ENCODE measurements around the gene C19orf73. TPM values are rescaled to one million over a fixed set of nuclear protein-coding genes. Genes with fewer than 3 reads are reported as not detected.
A peak's percentile ranks its signal among the peaks of the same experiment; 100 is the strongest.

Gene C19orf73
- total RNA-seq, 1 donor from 2014 or later = 0.94 TPM

- TF ChIP-seq, protein P1, sequence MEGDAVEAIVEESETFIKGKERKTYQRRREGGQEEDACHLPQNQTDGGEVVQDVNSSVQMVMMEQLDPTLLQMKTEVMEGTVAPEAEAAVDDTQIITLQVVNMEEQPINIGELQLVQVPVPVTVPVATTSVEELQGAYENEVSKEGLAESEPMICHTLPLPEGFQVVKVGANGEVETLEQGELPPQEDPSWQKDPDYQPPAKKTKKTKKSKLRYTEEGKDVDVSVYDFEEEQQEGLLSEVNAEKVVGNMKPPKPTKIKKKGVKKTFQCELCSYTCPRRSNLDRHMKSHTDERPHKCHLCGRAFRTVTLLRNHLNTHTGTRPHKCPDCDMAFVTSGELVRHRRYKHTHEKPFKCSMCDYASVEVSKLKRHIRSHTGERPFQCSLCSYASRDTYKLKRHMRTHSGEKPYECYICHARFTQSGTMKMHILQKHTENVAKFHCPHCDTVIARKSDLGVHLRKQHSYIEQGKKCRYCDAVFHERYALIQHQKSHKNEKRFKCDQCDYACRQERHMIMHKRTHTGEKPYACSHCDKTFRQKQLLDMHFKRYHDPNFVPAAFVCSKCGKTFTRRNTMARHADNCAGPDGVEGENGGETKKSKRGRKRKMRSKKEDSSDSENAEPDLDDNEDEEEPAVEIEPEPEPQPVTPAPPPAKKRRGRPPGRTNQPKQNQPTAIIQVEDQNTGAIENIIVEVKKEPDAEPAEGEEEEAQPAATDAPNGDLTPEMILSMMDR (IDR thresholded peaks at IDR 0.05; ENCODE audit: unreplicated experiment) = no peak
- Mint-ChIP-seq H3K4me3 (peak overlapping the region; percentile 43), H3K4me1 (peaks cover 23% of the 10 kb centered on the region), H3K27me3 (ENCODE audit: low read depth) (peaks cover 49% of the 10 kb centered on the region), H3K9me3 (peaks cover 4% of the 10 kb centered on the region), H3K27ac (no peak overlapping the region), H3K36me3 (peaks cover 11% of the 10 kb centered on the region)
- no peak for DNase-seq (ENCODE audit: low spot score in 2 of 2, unreplicated experiment in 2 of 2)
Observed at GRCh38 chr19:49071860-49072547, 46.9 kb downstream of the C19orf73 start.

DNA sequence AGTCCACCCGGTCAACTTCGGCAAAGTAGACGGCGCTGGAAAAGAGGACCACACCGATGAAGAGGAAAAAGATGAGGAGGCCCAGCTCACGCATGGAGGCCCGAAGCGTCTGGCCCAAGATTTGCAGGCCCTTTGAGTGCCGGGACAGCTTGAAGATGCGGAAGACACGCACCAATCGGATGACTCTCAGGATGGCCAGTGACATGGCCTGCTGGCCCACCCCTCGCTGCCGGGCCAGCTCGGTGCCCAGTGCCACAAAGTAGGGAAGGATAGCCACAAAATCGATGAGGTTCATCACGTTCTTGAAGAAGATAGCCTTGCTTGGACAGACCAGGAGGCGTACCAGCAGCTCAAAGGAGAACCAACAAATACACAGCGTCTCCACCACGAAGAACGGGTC is 48.5 kb downstream of the C19orf73 start:
- TF ChIP-seq, protein P1 (IDR thresholded peaks at IDR 0.05; ENCODE audit: unreplicated experiment) = no peak
- H3K27me3 Mint-ChIP-seq (ENCODE audit: low read depth) = peaks cover 49% of the 10 kb centered on the region
- H3K36me3 Mint-ChIP-seq = peaks cover 11% of the 10 kb centered on the region
- peaks cover 38% of the 10 kb centered on the region for H3K4me1 Mint-ChIP-seq
- H3K9me3 Mint-ChIP-seq = peaks cover 4% of the 10 kb centered on the region
- no peak overlapping the region for H3K27ac Mint-ChIP-seq
- DNase-seq (ENCODE audit: low spot score in 2 of 2, unreplicated experiment in 2 of 2) = no peak
- H3K4me3 Mint-ChIP-seq = peak overlapping the region; percentile 33

- Mint-ChIP-seq H3K9me3 (peaks cover 4% of the 10 kb centered on the region), H3K27ac (no peak overlapping the region), H3K27me3 (ENCODE audit: low read depth) (peaks cover 43% of the 10 kb centered on the region), H3K36me3 (peaks cover 11% of the 10 kb centered on the region), H3K4me3 (no peak overlapping the region), H3K4me1 (peaks cover 47% of the 10 kb centered on the region)
- TF ChIP-seq, protein P1 (IDR thresholded peaks at IDR 0.05; ENCODE audit: unreplicated experiment) = no peak
- no peak for DNase-seq (ENCODE audit: low spot score in 2 of 2, unreplicated experiment in 2 of 2)
Observed at GRCh38 chr19:49069026-49069425, 49.9 kb downstream of the C19orf73 start.

Other genes with a start within 250 kb of the C19orf73 start
- gene PPP1R15A, start 246.7 kb downstream of the C19orf73 start, total RNA-seq = 158 to 170 TPM (median 158 TPM) in 3 replicates
- gene TULP2, start 220.4 kb downstream of the C19orf73 start, total RNA-seq = 0.38 to 1.4 TPM (median 0.84 TPM) in 3 replicates
- gene NUCB1, start 218.8 kb downstream of the C19orf73 start, total RNA-seq = 152 to 159 TPM (median 159 TPM) in 3 replicates
- 2.3 to 3.5 TPM (median 3.2 TPM) in 3 replicates for gene DHDH, start 185.4 kb downstream of the C19orf73 start, total RNA-seq
- 119 to 129 TPM (median 119 TPM) in 3 replicates for gene BAX, start 164.3 kb downstream of the C19orf73 start, total RNA-seq
- 1,022 to 1,078 TPM (median 1,064 TPM) in 3 replicates for gene FTL, start 153.8 kb downstream of the C19orf73 start, total RNA-seq
- 53.6 to 60.5 TPM (median 58.8 TPM) in 3 replicates for gene GYS1, start 125.8 kb downstream of the C19orf73 start, total RNA-seq
- 62.2 to 67.5 TPM (median 64.2 TPM) in 3 replicates for gene RUVBL2, start 125.3 kb downstream of the C19orf73 start, total RNA-seq
- gene LHB, start 102.1 kb downstream of the C19orf73 start, total RNA-seq = not detected in 3 replicates
- not detected in 3 replicates for gene CGB3, start 94.8 kb downstream of the C19orf73 start, total RNA-seq
- gene CGB2, start 87.3 kb downstream of the C19orf73 start, total RNA-seq = 0.71 to 4.7 TPM (median 1.2 TPM) in 3 replicates
- gene CGB1, start 82.2 kb downstream of the C19orf73 start, total RNA-seq = 2.2 TPM in 1 of 3 replicates, not detected in the others
- gene CGB5, start 75.3 kb downstream of the C19orf73 start, total RNA-seq = 3.7 to 5.7 TPM (median 5.7 TPM) in 3 replicates
- 0.29 to 0.31 TPM in 2 of 3 replicates, not detected in the other for gene CGB8, start 70.0 kb downstream of the C19orf73 start, total RNA-seq
- gene CGB7, start 61.4 kb downstream of the C19orf73 start, total RNA-seq = 23.1 to 26.5 TPM (median 25.5 TPM) in 3 replicates
- 48.5 to 50.8 TPM (median 49.6 TPM) in 3 replicates for gene NTF4, start 54.3 kb downstream of the C19orf73 start, total RNA-seq
- 0.07 TPM in 1 of 3 replicates, not detected in the others for gene KCNA7, start 46.4 kb downstream of the C19orf73 start, total RNA-seq
- gene SNRNP70, start 33.7 kb downstream of the C19orf73 start, total RNA-seq = 393 to 413 TPM (median 403 TPM) in 3 replicates
- gene LIN7B, start 4.8 kb downstream of the C19orf73 start, total RNA-seq = 9.6 to 12.8 TPM (median 9.8 TPM) in 3 replicates
- gene PPFIA3, start 401 bp upstream of the C19orf73 start, total RNA-seq = 9.9 to 11.9 TPM (median 11.6 TPM) in 3 replicates
- 13.6 to 17.6 TPM (median 14.7 TPM) in 3 replicates for gene HRC, start 36.3 kb upstream of the C19orf73 start, total RNA-seq
- 45.9 to 58.5 TPM (median 53.5 TPM) in 3 replicates for gene TRPM4, start 38.6 kb upstream of the C19orf73 start, total RNA-seq
- 5.6 to 6.1 TPM (median 5.8 TPM) in 3 replicates for gene SLC6A16, start 206.0 kb upstream of the C19orf73 start, total RNA-seq
- gene CD37, start 216.3 kb upstream of the C19orf73 start, total RNA-seq = not detected in 3 replicates
- 168 to 170 TPM (median 169 TPM) in 3 replicates for gene TEAD2, start 243.3 kb upstream of the C19orf73 start, total RNA-seq
- 8.6 to 9.9 TPM (median 8.7 TPM) in 3 replicates for gene DKKL1, start 244.7 kb upstream of the C19orf73 start, total RNA-seq

Data from mesothelial cell of epicardium (in vitro differentiated cells).